Fibroblast of lung (primary cell): ENCODE measurements around the gene UTP4. TPM values are rescaled to one million over a fixed set of nuclear protein-coding genes. Genes with fewer than 3 reads are reported as not detected.

Experiments used
- DNase-seq, 2 donors: peaks; one replicate each; pipeline versions ENCODE4 v3.0.0 to v3.0.0-alpha.2; 2010; ENCODE audit warnings: low read depth in 2 of 2
- H2AFZ ChIP-seq: 2 replicates; pipeline ENCODE4 v1.5.1; 2012; ENCODE audit warnings: low read length, control low read depth, inconsistent platforms
- H3K27ac ChIP-seq: 2 replicates; pipeline ENCODE4 v1.5.1; 2011; ENCODE audit warnings: low read length, control low read depth; ENCODE audit not compliant: insufficient read depth
- H3K27me3 ChIP-seq: 2 replicates; pipeline ENCODE4 v1.5.1; 2011; ENCODE audit warnings: mild to moderate bottlenecking, low read length; ENCODE audit not compliant: control insufficient read depth, insufficient read depth
- H3K36me3 ChIP-seq: 2 replicates; pipeline ENCODE4 v1.5.1; 2011; ENCODE audit warnings: low read length; ENCODE audit not compliant: control insufficient read depth, insufficient read depth
- H3K4me1 ChIP-seq: 2 replicates; pipeline ENCODE4 v1.5.1; 2011; ENCODE audit warnings: low read length; ENCODE audit not compliant: control insufficient read depth, insufficient read depth; ENCODE audit errors: extremely low read depth
- H3K4me2 ChIP-seq: 2 replicates; pipeline ENCODE4 v1.5.1; 2011; ENCODE audit warnings: low read length, control low read depth; ENCODE audit not compliant: insufficient read depth; ENCODE audit errors: extremely low read depth
- H3K4me3 ChIP-seq, 4 experiments: fragments of 200-600 bp in 1 of 4; sonication (generic) in 1 of 4; replicated peaks in 1 of 4; 2 replicates each; pipeline ENCODE4 v1.5.1; 2011 to 2016; ENCODE audit warnings: low read length in 4 of 4, low read depth in 3 of 4, mild to moderate bottlenecking in 3 of 4, control low read depth in 2 of 4, inconsistent platforms in 1 of 4, mixed read lengths in 1 of 4; ENCODE audit not compliant: insufficient read depth in 1 of 4; ENCODE audit errors: control extremely low read depth in 1 of 4
- H3K79me2 ChIP-seq: 2 replicates; pipeline ENCODE4 v1.5.1; 2012; ENCODE audit warnings: mild to moderate bottlenecking, low read length, inconsistent platforms; ENCODE audit not compliant: control insufficient read depth, insufficient read depth
- H3K9ac ChIP-seq: 2 replicates; pipeline ENCODE4 v1.5.1; 2011; ENCODE audit warnings: mild to moderate bottlenecking, low read length, control low read depth; ENCODE audit not compliant: insufficient read depth
- H3K9me3 ChIP-seq: 2 replicates; pipeline ENCODE4 v1.5.1; 2012; ENCODE audit warnings: low read depth, low read length; ENCODE audit not compliant: control insufficient read depth, insufficient read depth
- H4K20me1 ChIP-seq: 2 replicates; pipeline ENCODE4 v1.5.1; 2011; ENCODE audit warnings: low read length; ENCODE audit not compliant: control insufficient read depth, insufficient read depth; ENCODE audit errors: extremely low read depth
- EZH2 ChIP-seq: IDR thresholded peaks from 2 replicates; pipeline ENCODE4 v1.5.1; 2012; ENCODE audit warnings: low read length, control low read depth, mild to moderate bottlenecking; ENCODE audit errors: missing control alignments
- polyA plus RNA-seq, 2 donors: library from polyadenylated mRNA; depleted of rRNA in 1 of 2; stranded (reverse) in 1 of 2; unstranded in 1 of 2; fragments of >200 nt; gene quantifications; 2 replicates each; pipeline ENCODE4 v1.2.1, GENCODE V29; 2011 to 2012; ENCODE audit warnings: missing spikeins in 1 of 2
- total RNA-seq: library from RNA; depleted of rRNA; stranded (reverse); fragments of >200 nt; gene quantifications from 2 replicates; pipeline ENCODE4 v1.2.1, GENCODE V29; 2014
- TF ChIP-seq, protein P1 (sequence below), 2 donors: IDR thresholded peaks in 1 of 2; conservative IDR thresholded peaks in 1 of 2; 1 replicate in 1 of 2; 2 replicates in 1 of 2; pipeline ENCODE4 v1.5.1; 2011 to 2012; ENCODE audit warnings: low read length in 2 of 2, control low read depth in 1 of 2, inconsistent platforms in 1 of 2, low read depth in 1 of 2, mild to moderate bottlenecking in 1 of 2

Gene UTP4
- total and polyA plus RNA-seq, 2 donors (not counting 1 experiment from before 2014, with no cell fraction given) = 14.4 to 56.5 TPM

- no peak overlapping the region for H3K4me2 ChIP-seq
- no peak for DNase-seq
- H3K9me3 ChIP-seq = no peaks in the 10 kb centered on the region
- H2AFZ ChIP-seq = no peak overlapping the region
- H3K9ac ChIP-seq = no peak overlapping the region
- no peaks in the 10 kb centered on the region for H3K27me3 ChIP-seq
- H3K27ac ChIP-seq = no peak overlapping the region
- H4K20me1 ChIP-seq = no peaks in the 10 kb centered on the region
- no peaks in the 10 kb centered on the region for H3K36me3 ChIP-seq
- H3K4me1 ChIP-seq = peaks cover 3% of the 10 kb centered on the region
- TF ChIP-seq, protein P1, sequence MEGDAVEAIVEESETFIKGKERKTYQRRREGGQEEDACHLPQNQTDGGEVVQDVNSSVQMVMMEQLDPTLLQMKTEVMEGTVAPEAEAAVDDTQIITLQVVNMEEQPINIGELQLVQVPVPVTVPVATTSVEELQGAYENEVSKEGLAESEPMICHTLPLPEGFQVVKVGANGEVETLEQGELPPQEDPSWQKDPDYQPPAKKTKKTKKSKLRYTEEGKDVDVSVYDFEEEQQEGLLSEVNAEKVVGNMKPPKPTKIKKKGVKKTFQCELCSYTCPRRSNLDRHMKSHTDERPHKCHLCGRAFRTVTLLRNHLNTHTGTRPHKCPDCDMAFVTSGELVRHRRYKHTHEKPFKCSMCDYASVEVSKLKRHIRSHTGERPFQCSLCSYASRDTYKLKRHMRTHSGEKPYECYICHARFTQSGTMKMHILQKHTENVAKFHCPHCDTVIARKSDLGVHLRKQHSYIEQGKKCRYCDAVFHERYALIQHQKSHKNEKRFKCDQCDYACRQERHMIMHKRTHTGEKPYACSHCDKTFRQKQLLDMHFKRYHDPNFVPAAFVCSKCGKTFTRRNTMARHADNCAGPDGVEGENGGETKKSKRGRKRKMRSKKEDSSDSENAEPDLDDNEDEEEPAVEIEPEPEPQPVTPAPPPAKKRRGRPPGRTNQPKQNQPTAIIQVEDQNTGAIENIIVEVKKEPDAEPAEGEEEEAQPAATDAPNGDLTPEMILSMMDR (conservative IDR thresholded peaks at IDR 0.05 in 1 of 2, IDR thresholded peaks at IDR 0.05 in 1 of 2; ENCODE audit: low read depth in 1 of 2, low read length in 2 of 2) = no peak
- no peak for TF ChIP-seq EZH2
- H3K4me3 ChIP-seq = no peak overlapping the region
- peaks cover 81% of the 10 kb centered on the region for H3K79me2 ChIP-seq
These were observed 68.8 kb downstream of the UTP4 start for GRCh38 chr16:69201291-69201690.

DNA sequence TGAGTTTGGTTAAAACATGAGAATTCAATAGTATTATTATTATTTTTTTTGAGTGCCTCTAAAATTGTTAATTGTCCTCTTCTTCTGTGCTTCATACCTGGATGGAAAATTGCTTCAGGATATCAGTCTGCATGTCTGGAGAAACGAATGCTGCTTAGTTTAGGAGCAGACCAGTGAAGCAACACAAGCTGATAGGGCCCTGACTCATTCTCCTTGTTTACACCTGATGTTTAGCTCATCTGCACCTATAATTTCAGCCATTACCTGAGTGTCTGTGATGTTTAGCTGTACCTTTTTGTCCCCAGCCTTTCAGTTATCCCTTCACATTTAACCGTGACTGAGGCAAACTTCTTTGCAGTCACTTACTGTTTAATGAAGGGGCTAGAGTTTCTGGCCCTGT lies 69.3 kb downstream of the UTP4 start:
- Histone ChIP-seq H2AFZ (no peak overlapping the region), H3K9me3 (no peaks in the 10 kb centered on the region), H3K36me3 (no peaks in the 10 kb centered on the region), H3K4me1 (peaks cover 3% of the 10 kb centered on the region), H3K27ac (no peak overlapping the region), H3K27me3 (no peaks in the 10 kb centered on the region), H3K4me3 (no peak overlapping the region), H3K79me2 (peaks cover 77% of the 10 kb centered on the region), H3K9ac (no peak overlapping the region), H4K20me1 (no peaks in the 10 kb centered on the region), H3K4me2 (no peak overlapping the region)
- DNase-seq = no peak
- no peak for TF ChIP-seq EZH2
- TF ChIP-seq, protein P1 (conservative IDR thresholded peaks at IDR 0.05 in 1 of 2, IDR thresholded peaks at IDR 0.05 in 1 of 2; ENCODE audit: low read depth in 1 of 2, low read length in 2 of 2) = no peak

DNA sequence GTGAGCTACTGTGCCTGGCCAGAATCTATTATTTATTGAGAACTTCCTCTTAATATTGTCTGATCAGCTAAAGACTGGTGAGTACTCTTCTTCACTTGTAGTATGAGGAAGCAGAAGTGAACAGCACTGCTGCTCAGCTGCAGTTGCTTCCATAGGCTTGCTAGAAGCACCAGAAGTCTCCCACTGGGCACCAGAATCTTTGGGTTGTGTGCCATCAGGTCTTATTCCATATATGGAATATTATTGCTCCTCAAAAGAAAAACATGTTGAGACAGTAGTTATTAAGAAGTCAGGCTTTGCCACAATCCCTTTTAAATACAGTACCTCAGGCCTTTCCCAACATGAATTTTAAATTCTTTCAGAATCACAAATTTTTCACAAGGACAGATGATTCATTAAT lies 71.7 kb downstream of the UTP4 start:
- no peak overlapping the region for H3K4me2 ChIP-seq

More for the DNA sequence above, 71.7 kb downstream of the UTP4 start:
- Histone ChIP-seq H2AFZ (no peak overlapping the region), H3K4me3 (no peak overlapping the region), H3K9ac (no peak overlapping the region), H3K27me3 (no peaks in the 10 kb centered on the region), H4K20me1 (no peaks in the 10 kb centered on the region), H3K9me3 (no peaks in the 10 kb centered on the region), H3K27ac (no peak overlapping the region), H3K4me1 (peaks cover 3% of the 10 kb centered on the region), H3K36me3 (no peaks in the 10 kb centered on the region), H3K79me2 (peaks cover 69% of the 10 kb centered on the region)
- no peak for DNase-seq
- no peak for TF ChIP-seq EZH2
- TF ChIP-seq, protein P1 (conservative IDR thresholded peaks at IDR 0.05 in 1 of 2, IDR thresholded peaks at IDR 0.05 in 1 of 2; ENCODE audit: low read depth in 1 of 2, low read length in 2 of 2) = no peak
